Fibroblast of lung (primary cell): ENCODE results near the gene G6PC3. TPM values are rescaled to one million over a fixed set of nuclear protein-coding genes. Genes with fewer than 3 reads are reported as not detected.
"Not testable (repeated sequence)": the region's sequence is repeated elsewhere in the genome, so short reads cannot be mapped to it uniquely, and the experiment has no call there.

Experiments used
- DNase-seq, 2 donors: peaks; one replicate each; pipeline versions ENCODE4 v3.0.0 to v3.0.0-alpha.2; 2010; ENCODE audit warnings: low read depth in 2 of 2
- H2AFZ ChIP-seq: 2 replicates; pipeline ENCODE4 v1.5.1; 2012; ENCODE audit warnings: low read length, control low read depth, inconsistent platforms
- H3K27ac ChIP-seq: 2 replicates; pipeline ENCODE4 v1.5.1; 2011; ENCODE audit warnings: low read length, control low read depth; ENCODE audit not compliant: insufficient read depth
- H3K27me3 ChIP-seq: 2 replicates; pipeline ENCODE4 v1.5.1; 2011; ENCODE audit warnings: mild to moderate bottlenecking, low read length; ENCODE audit not compliant: control insufficient read depth, insufficient read depth
- H3K36me3 ChIP-seq: 2 replicates; pipeline ENCODE4 v1.5.1; 2011; ENCODE audit warnings: low read length; ENCODE audit not compliant: control insufficient read depth, insufficient read depth
- H3K4me1 ChIP-seq: 2 replicates; pipeline ENCODE4 v1.5.1; 2011; ENCODE audit warnings: low read length; ENCODE audit not compliant: control insufficient read depth, insufficient read depth; ENCODE audit errors: extremely low read depth
- H3K4me2 ChIP-seq: 2 replicates; pipeline ENCODE4 v1.5.1; 2011; ENCODE audit warnings: low read length, control low read depth; ENCODE audit not compliant: insufficient read depth; ENCODE audit errors: extremely low read depth
- H3K4me3 ChIP-seq, 4 experiments: fragments of 200-600 bp in 1 of 4; sonication (generic) in 1 of 4; replicated peaks in 1 of 4; 2 replicates each; pipeline ENCODE4 v1.5.1; 2011 to 2016; ENCODE audit warnings: low read length in 4 of 4, low read depth in 3 of 4, mild to moderate bottlenecking in 3 of 4, control low read depth in 2 of 4, inconsistent platforms in 1 of 4, mixed read lengths in 1 of 4; ENCODE audit not compliant: insufficient read depth in 1 of 4; ENCODE audit errors: control extremely low read depth in 1 of 4
- H3K79me2 ChIP-seq: 2 replicates; pipeline ENCODE4 v1.5.1; 2012; ENCODE audit warnings: mild to moderate bottlenecking, low read length, inconsistent platforms; ENCODE audit not compliant: control insufficient read depth, insufficient read depth
- H3K9ac ChIP-seq: 2 replicates; pipeline ENCODE4 v1.5.1; 2011; ENCODE audit warnings: mild to moderate bottlenecking, low read length, control low read depth; ENCODE audit not compliant: insufficient read depth
- H3K9me3 ChIP-seq: 2 replicates; pipeline ENCODE4 v1.5.1; 2012; ENCODE audit warnings: low read depth, low read length; ENCODE audit not compliant: control insufficient read depth, insufficient read depth
- H4K20me1 ChIP-seq: 2 replicates; pipeline ENCODE4 v1.5.1; 2011; ENCODE audit warnings: low read length; ENCODE audit not compliant: control insufficient read depth, insufficient read depth; ENCODE audit errors: extremely low read depth
- CTCF ChIP-seq, 2 donors: IDR thresholded peaks in 1 of 2; conservative IDR thresholded peaks in 1 of 2; 1 replicate in 1 of 2; 2 replicates in 1 of 2; pipeline ENCODE4 v1.5.1; 2011 to 2012; ENCODE audit warnings: low read length in 2 of 2, control low read depth in 1 of 2, inconsistent platforms in 1 of 2, low read depth in 1 of 2, mild to moderate bottlenecking in 1 of 2
- EZH2 ChIP-seq: IDR thresholded peaks from 2 replicates; pipeline ENCODE4 v1.5.1; 2012; ENCODE audit warnings: low read length, control low read depth, mild to moderate bottlenecking; ENCODE audit errors: missing control alignments
- polyA plus RNA-seq, 2 donors: library from polyadenylated mRNA; depleted of rRNA in 1 of 2; stranded (reverse) in 1 of 2; unstranded in 1 of 2; fragments of >200 nt; gene quantifications; 2 replicates each; pipeline ENCODE4 v1.2.1, GENCODE V29; 2011 to 2012; ENCODE audit warnings: missing spikeins in 1 of 2
- total RNA-seq: library from RNA; depleted of rRNA; stranded (reverse); fragments of >200 nt; gene quantifications from 2 replicates; pipeline ENCODE4 v1.2.1, GENCODE V29; 2014

The G6PC3 gene
- total and polyA plus RNA-seq, 2 donors (not counting 1 experiment from before 2014, with no cell fraction given): 40.0 to 76.1 TPM

- H3K4me1 ChIP-seq: peaks cover 11% of the 10 kb centered on the region
- H3K79me2 ChIP-seq: peaks cover 36% of the 10 kb centered on the region
- H4K20me1 ChIP-seq: no peaks in the 10 kb centered on the region
- peak in 1 of 2 donors; percentile 84 for DNase-seq
- peaks cover 2% of the 10 kb centered on the region for H3K36me3 ChIP-seq
- no peak overlapping the region for H2AFZ ChIP-seq
- no peaks in the 10 kb centered on the region for H3K27me3 ChIP-seq
- H3K9me3 ChIP-seq: no peaks in the 10 kb centered on the region
- H3K4me3 ChIP-seq: no peak overlapping the region
- H3K4me2 ChIP-seq: no peak overlapping the region
- peak overlapping the region; percentile 34 for H3K27ac ChIP-seq
- H3K9ac ChIP-seq: no peak overlapping the region
- TF ChIP-seq CTCF (conservative IDR thresholded peaks at IDR 0.05 in 1 of 2, IDR thresholded peaks at IDR 0.05 in 1 of 2; ENCODE audit: low read depth in 1 of 2, low read length in 2 of 2) (no peak), EZH2 (no peak)
These were observed 27.3 kb upstream of the G6PC3 start for GRCh38 chr17:44043272-44043696.

GRCh38 chr17:44044071-44044470, 26.5 kb upstream of the G6PC3 start:
- H2AFZ ChIP-seq: no peak overlapping the region
- no peak for TF ChIP-seq EZH2
- TF ChIP-seq CTCF (conservative IDR thresholded peaks at IDR 0.05 in 1 of 2, IDR thresholded peaks at IDR 0.05 in 1 of 2; ENCODE audit: low read depth in 1 of 2, low read length in 2 of 2): no peak
- no peaks in the 10 kb centered on the region for H4K20me1 ChIP-seq
- H3K79me2 ChIP-seq: peaks cover 38% of the 10 kb centered on the region
- peaks cover 1% of the 10 kb centered on the region for H3K36me3 ChIP-seq
- DNase-seq: peak; percentile 46 to 51
- H3K9me3 ChIP-seq: no peaks in the 10 kb centered on the region
- no peaks in the 10 kb centered on the region for H3K27me3 ChIP-seq
- peaks cover 11% of the 10 kb centered on the region for H3K4me1 ChIP-seq
- H3K4me2 ChIP-seq: no peak overlapping the region
- no peak overlapping the region for H3K4me3 ChIP-seq
- peak overlapping the region; percentile 28 for H3K27ac ChIP-seq
- H3K9ac ChIP-seq: no peak overlapping the region

- H3K27me3 ChIP-seq: no peaks in the 10 kb centered on the region
- H4K20me1 ChIP-seq: no peaks in the 10 kb centered on the region
- H3K9me3 ChIP-seq: no peaks in the 10 kb centered on the region
- H2AFZ ChIP-seq: no peak overlapping the region
- H3K27ac ChIP-seq: no peak overlapping the region
- no peak overlapping the region for H3K4me2 ChIP-seq
- H3K4me3 ChIP-seq: no peak overlapping the region
- peaks cover 36% of the 10 kb centered on the region for H3K79me2 ChIP-seq
- no peak for TF ChIP-seq EZH2
- TF ChIP-seq CTCF (conservative IDR thresholded peaks at IDR 0.05 in 1 of 2, IDR thresholded peaks at IDR 0.05 in 1 of 2; ENCODE audit: low read depth in 1 of 2, low read length in 2 of 2): no peak
- H3K4me1 ChIP-seq: peaks cover 11% of the 10 kb centered on the region
- H3K9ac ChIP-seq: no peak overlapping the region
- DNase-seq: no peak
- H3K36me3 ChIP-seq: peaks cover 5% of the 10 kb centered on the region
These were observed 25.0 kb upstream of the G6PC3 start for GRCh38 chr17:44045486-44045885.

- H3K9ac ChIP-seq, H4K20me1 ChIP-seq, H2AFZ ChIP-seq, H3K27ac ChIP-seq, H3K27me3 ChIP-seq, DNase-seq, H3K9me3 ChIP-seq, H3K4me2 ChIP-seq, H3K4me3 ChIP-seq, H3K36me3 ChIP-seq: not testable (repeated sequence)
- Histone ChIP-seq H3K79me2 (peaks cover 28% of the 10 kb centered on the region), H3K4me1 (peaks cover 11% of the 10 kb centered on the region)
These were observed 23.6 kb upstream of the G6PC3 start for GRCh38 chr17:44046893-44047292.
